ENCODE data around the gene EML6. TPM values are rescaled to one million over a fixed set of nuclear protein-coding genes. Genes with fewer than 3 reads are reported as not detected.
"Not testable (repeated sequence)": the region's sequence is repeated elsewhere in the genome, so short reads cannot be mapped to it uniquely, and the experiment has no call there.

EML6 gene
- total RNA-seq, 1 donor from 2014 or later: 0.17 TPM

DNA sequence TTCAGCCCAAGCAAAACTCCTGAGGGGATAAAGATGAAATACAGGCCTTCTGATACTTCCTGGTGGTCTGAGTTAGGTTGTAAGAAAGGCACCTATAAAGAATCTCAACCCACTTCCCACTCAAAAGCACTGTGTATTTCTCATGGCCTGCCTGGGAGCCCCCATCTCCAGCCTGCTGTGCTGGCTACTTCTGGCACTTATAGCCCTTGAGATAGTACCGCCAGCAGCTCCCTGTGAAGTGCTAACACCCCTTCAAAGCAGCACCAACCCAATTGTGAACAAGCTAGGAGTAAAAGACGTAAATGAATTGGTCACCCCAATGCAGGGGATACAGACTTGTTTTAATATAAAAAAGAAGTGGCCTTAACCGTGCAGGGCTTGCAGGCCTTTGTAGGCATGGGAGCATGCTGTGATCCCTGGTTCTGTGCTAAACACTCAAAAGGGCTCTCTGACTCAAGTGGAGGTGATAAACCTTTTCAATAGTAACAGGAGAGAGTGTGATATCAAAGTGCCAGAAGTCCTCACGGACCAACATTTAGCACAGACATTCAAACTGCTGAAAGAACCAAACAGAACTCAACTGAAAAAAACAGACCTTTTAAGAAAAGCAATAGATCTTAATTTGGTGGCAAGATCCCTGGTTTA is 246.0 kb downstream of the EML6 start:
- DNase-seq: no peak

DNA sequence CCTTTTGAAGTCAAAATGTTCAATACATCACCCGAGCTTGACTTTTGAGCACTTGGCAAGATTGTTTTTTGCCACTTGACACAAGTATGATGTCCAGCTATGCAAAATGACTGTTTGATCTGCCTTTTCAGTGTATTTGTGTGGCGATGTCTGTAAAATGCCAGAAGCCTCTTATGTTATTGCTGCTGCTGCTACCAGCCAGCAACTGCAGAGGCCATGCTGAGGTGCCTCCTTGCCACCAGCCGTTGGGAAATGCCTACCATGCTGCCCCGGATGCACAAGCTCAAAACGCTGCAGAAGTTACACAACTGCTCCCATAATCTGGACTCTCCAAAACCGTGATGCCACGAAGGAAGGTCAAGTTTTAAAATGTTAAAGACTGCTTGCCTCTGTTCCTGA is 246.5 kb downstream of the EML6 start:
- DNase-seq: no peak

DNA sequence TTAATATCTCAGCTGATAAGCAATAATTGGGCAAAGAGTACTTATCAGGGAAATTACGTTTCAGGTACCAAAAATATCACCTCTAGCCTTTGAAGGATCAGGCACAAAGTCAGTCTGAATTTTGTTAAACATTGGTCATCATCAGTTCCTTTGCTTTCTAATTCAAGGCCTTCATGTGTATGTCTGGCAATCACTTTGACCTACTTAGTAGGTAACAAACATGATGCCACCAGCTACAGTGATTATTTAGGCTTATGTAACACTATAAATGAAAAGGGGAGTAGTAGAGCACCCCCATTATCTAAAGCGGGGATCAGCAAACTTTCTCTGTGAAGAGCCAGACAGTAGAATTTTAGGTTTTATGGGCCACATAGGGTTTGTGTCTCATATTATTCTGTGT is 251.7 kb downstream of the EML6 start:
- no peak for DNase-seq

DNA sequence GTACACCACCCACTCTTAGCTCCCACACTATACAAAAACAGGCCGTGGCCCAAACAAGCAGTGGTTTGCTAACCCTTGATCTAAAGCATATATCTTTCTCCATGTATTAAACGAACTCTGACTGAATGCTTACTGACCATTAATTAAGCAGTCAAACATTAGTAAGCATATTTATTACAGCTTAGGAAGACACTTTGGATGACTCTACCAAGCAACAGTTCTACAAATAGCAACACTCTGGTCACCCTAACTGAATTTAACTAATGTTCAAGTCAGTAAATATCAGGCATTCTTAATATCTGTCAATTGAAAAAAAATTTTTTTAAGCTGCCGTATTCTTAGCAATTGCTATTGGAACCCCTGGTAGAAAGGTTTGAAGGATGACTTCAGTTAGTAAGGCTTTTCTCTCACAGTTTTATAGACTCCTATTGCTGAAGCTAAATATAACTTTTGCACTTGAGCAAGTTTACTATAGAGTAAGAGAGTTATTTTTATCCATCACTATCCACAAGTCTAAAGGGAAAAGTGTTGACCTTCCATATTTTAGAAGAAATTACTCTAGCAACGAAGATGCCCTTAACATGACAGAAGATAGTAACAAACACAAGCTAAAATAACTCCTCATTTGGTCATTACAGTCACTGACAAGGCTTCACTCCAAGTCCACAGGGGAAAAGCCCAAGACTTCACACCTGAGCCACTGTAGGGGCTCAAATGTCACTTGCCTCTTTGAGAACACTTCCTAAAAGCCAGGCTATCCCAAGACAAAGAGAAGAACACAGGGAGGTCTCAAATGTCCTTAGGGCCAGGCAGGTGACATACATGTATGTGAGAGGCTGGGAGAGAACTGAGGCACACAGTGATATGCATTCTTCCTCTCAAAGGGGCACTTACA is 252.4 kb downstream of the EML6 start:
- no peak for DNase-seq

- DNase-seq: no peak
Measured at GRCh38 chr2:54977149-54977548, 253.7 kb downstream of the EML6 start.

- DNase-seq: peak; percentile 35
Measured at GRCh38 chr2:54979321-54980044, 256.0 kb downstream of the EML6 start.

GRCh38 chr2:54981385-54981784 is 257.9 kb downstream of the EML6 start:
- DNase-seq: no peak

- peak; percentile 41 for DNase-seq
Measured at GRCh38 chr2:54983345-54984220, 260.1 kb downstream of the EML6 start.

- DNase-seq: no peak
Measured at GRCh38 chr2:54984476-54984875, 261.0 kb downstream of the EML6 start.

DNA sequence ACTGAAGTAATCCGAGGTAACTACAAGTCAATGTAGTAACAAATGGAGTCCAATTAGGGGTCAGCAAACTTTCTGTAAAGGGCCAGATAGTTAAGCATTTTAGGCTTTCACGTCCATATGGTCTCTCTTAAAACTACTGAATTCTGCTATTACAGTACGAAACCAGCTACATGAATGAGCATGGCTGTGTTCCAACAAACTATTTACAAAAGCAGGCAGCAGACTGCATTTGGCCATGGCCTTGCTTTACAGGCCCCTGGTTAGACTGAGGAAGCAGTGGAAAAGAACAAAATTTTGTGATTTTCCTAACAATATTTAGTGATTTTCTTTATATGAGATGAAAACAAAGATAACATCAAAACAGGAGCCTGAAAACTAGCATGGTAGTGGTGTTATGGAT is 262.8 kb downstream of the EML6 start:
- DNase-seq: no peak

- no peak for DNase-seq
Measured at GRCh38 chr2:54988612-54989011, 265.1 kb downstream of the EML6 start.

DNA sequence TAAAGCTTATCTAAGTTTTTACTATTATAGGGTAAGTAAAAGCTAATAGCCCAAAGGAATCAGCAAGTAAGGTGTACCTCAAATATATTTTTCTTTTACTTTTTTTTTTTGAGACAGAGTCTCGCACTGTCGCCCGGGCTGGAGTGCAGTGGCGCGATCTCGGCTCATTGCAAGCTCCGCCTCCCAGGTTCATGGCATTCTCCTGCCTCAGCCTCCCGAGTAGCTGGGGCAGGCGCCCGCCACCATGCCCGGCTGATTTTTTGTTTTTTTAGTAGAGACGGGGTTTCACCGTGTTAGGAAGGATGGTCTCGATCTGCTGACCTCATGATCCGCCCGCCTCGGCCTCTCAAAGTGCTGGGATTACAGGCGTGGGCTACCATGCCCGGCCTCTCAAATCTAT is 267.2 kb downstream of the EML6 start:
- not testable (repeated sequence) for DNase-seq

- no peak for DNase-seq
Measured at GRCh38 chr2:54995553-54995952, 272.1 kb downstream of the EML6 start.

- DNase-seq: no peak
Measured at GRCh38 chr2:54997826-54998225, 274.4 kb downstream of the EML6 start.

DNA sequence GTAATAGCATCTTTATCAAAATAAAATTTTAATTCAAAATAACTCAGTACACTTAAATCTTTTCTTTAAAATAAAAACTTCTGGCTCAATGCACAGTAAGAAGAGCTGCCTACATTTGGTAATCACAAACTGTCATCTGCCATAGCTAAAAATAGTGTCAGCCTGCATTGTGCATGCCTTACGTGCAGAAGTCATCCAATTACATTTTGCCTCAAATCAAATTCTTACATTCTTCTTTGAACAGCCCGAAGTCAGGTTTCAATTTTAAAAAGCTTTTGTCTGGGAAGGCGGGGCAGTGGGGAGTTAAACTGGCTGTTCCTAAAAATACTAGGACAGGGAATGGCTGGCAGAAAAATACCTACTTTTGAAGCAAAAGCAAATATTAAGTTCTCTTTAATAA is 275.7 kb downstream of the EML6 start:
- peak; percentile 37 for DNase-seq

DNA sequence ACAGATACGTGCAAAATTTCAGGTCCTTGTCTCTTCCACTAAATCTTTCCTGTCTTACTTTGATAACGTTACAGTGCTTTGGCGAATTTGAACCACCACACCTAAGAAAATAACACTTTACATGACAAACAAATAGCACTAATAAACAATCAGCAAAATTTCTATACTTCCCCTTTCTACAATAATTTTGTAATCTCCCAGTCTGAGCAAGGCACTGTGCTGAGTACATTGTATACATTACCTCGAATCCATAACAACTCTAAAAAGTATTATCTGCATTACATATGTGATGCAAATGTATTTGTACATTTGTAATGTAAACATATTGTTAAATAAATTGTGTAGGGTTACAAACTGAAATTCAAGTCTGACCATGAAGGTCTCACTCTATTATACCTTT is 276.9 kb downstream of the EML6 start:
- no peak for DNase-seq

DNA sequence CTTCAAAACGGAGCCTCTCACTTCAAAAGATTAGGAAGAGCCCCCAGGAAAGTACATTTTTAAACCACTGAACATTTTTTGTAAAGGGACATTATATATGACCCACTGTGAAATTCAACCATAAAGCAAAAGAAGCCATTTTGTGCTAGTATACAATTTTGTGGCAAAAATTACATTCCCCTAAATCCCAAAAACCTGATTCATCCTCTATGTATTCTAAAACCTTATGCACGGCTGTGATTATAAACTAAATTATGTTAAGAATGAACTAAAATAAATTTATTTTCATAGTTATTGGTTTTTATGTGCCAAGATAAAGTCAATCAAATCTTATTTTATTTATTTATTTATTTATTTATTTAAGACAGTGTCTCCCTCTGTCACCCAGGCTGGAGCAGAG is 278.3 kb downstream of the EML6 start:
- no peak for DNase-seq

DNA sequence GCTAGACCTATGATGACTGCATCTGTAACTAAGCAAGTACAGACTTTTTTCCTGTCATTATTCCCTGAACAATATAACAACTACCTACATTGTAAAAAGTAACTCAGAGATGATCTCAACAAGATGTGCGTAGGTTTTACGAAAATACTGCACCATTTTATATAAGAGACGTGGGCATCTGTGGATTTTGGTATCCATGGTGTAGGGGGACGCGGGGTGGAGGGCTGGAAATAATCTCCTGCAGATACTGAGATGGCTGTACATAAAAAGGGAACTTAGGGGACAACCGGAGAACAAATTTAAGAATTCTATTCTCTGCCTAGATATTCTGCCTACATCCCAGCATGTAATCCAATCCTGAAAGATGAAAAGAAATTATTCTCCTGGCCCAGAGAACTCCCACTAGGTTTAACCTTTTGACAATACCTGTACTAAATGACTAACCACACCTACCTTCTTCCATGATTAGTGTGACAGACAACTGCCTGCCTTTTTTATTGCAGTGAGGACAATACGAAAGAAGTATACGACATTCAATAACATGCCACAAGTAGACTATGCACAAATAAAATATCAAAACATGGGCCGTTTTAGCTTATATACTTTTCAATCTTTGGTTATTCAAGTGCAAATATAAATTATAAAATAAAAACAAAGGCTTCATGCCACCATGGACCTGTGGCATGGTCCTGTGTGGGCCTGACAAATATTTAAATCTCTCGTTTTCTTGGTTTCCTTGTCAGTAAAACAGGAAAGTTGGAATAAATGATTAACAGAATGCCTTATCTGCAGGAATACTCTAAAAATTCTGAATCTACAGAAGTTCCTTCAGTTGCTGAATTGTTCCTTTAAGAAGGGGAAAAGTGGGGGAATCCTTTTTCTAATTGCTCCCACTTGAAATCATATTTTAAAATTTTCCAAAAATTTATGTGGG is 280.5 kb downstream of the EML6 start:
- DNase-seq: peak; percentile 22

DNA sequence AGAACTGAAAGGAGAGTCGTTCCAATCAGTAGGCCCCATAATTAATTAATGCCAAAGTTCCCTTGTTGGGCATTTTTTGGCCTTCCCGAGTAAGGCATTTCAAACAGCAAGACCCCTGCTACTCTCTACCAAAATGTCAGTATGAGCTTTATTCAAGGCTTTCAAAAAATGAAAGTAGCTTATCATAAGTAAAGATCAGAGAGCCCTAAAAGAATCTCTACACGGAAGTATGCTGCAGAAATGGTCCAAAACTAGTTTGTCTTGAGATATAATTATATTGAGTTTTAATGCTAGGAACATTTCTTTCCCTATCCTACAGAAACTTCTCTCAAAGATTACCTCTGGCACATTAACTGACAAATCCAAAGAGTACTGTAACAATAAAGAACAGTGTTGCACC is 282.8 kb downstream of the EML6 start:
- DNase-seq: no peak

- no peak for DNase-seq
Measured at GRCh38 chr2:55009277-55010060, 286.0 kb downstream of the EML6 start.
